AG04449 (cell line): ENCODE data around the gene CSNK2A2.

ENCODE experiments used
- CTCF ChIA-PET: fragments of 350-600 bp; formaldehyde crosslinking; extraction: SDS; loops from one replicate; lab custom pipeline; 2021; ENCODE audit warnings: antibody characterized with exemption; lab: Yijun Ruan, JAX
- POLR2A ChIA-PET: fragments of 400-600, 350-600 bp; formaldehyde crosslinking; extraction: SDS; loops from one replicate; lab custom pipeline; 2020; ENCODE audit warnings: antibody characterized with exemption, inconsistent platforms; lab: Yijun Ruan, JAX
- DNase-seq: peaks from one replicate; pipeline ENCODE4 v3.0.0-alpha.2; 2010; ENCODE audit warnings: low read depth, low spot score
- H3K4me3 ChIP-seq: 2 replicates; pipeline ENCODE4 v1.5.1; 2011; ENCODE audit warnings: low read depth, mild to moderate bottlenecking, control low read depth, low read length
- CTCF ChIP-seq: IDR thresholded peaks from one replicate; pipeline ENCODE4 v1.5.1; 2011; ENCODE audit warnings: mild to moderate bottlenecking, moderate library complexity, low read length, control low read depth, inconsistent platforms; ENCODE audit not compliant: insufficient read depth; ENCODE audit errors: missing control alignments

Gene CSNK2A2

GRCh38 chr16:58157239-58157638 is 40.7 kb downstream of the CSNK2A2 start:
- H3K4me3 ChIP-seq = no peak overlapping the region
- no peak for TF ChIP-seq CTCF
- CTCF ChIA-PET = no interaction called here
- POLR2A ChIA-PET = no interaction called here
- DNase-seq = no peak

- ChIA-PET CTCF (no interaction called here), POLR2A (no interaction called here)
- no peak for DNase-seq
Measured at GRCh38 chr16:58155839-58156238, 42.1 kb downstream of the CSNK2A2 start.

GRCh38 chr16:58154345-58154744 is 43.6 kb downstream of the CSNK2A2 start:
- no peak for TF ChIP-seq CTCF
- H3K4me3 ChIP-seq = no peak overlapping the region
- POLR2A ChIA-PET = interaction anchor here (0.6 kb wide), 1 partner anchor 110 kb away, joined by 3 read pairs; no protein-coding TSS in a partner anchor
- CTCF ChIA-PET = no interaction called here
- no peak for DNase-seq

More at GRCh38 chr16:58155839-58156238, 42.1 kb downstream of the CSNK2A2 start:
- no peak for TF ChIP-seq CTCF
- no peak overlapping the region for H3K4me3 ChIP-seq

GRCh38 chr16:58152246-58152868 is 45.5 kb downstream of the CSNK2A2 start:
- DNase-seq = no peak
- ChIA-PET POLR2A (no interaction called here), CTCF (no interaction called here)
- TF ChIP-seq CTCF = no peak
- no peak overlapping the region for H3K4me3 ChIP-seq

- DNase-seq = no peak
- H3K4me3 ChIP-seq = no peak overlapping the region
- TF ChIP-seq CTCF = no peak
- POLR2A ChIA-PET = no interaction called here
- CTCF ChIA-PET = no interaction called here
Measured at GRCh38 chr16:58148526-58148925, 49.4 kb downstream of the CSNK2A2 start.

GRCh38 chr16:58148099-58148498 is 49.8 kb downstream of the CSNK2A2 start:
- no peak for TF ChIP-seq CTCF
- ChIA-PET CTCF (no interaction called here), POLR2A (no interaction called here)
- no peak for DNase-seq
- no peak overlapping the region for H3K4me3 ChIP-seq
